Nucleus accumbens (tissue), 56 donors: ENCODE results near the gene CSAD.

Experiments
- DNase-seq, 56 donors: peaks; one replicate each; lab custom pipeline; 2025; lab: John Stamatoyannopoulos, UW

CSAD gene

GRCh38 chr12:53160000-53160399 lies 20.7 kb downstream of the CSAD start:
- no peak for DNase-seq

- DNase-seq: peak in 51 of 56 donors; percentile 4 to 85 (median 46)
These were observed 21.4 kb downstream of the CSAD start for GRCh38 chr12:53159195-53159839.

- no peak for DNase-seq
These were observed 28.3 kb downstream of the CSAD start for GRCh38 chr12:53152390-53152789.

- no peak for DNase-seq
These were observed 29.7 kb downstream of the CSAD start for GRCh38 chr12:53151039-53151438.

GRCh38 chr12:53147653-53148052 lies 33.1 kb downstream of the CSAD start:
- DNase-seq: no peak

GRCh38 chr12:53147181-53147580 lies 33.5 kb downstream of the CSAD start:
- no peak for DNase-seq

GRCh38 chr12:53145383-53146260 lies 35.1 kb downstream of the CSAD start:
- DNase-seq: no peak

GRCh38 chr12:53143355-53143754 lies 37.4 kb downstream of the CSAD start:
- no peak for DNase-seq

GRCh38 chr12:53133722-53134121 lies 47.0 kb downstream of the CSAD start:
- DNase-seq: no peak

- no peak for DNase-seq
These were observed 48.9 kb downstream of the CSAD start for GRCh38 chr12:53131844-53132243.

GRCh38 chr12:53128780-53129569 lies 51.8 kb downstream of the CSAD start:
- DNase-seq: no peak

GRCh38 chr12:53127169-53127568 lies 53.6 kb downstream of the CSAD start:
- no peak for DNase-seq

GRCh38 chr12:53124352-53124723 lies 56.4 kb downstream of the CSAD start:
- no peak for DNase-seq

GRCh38 chr12:53123578-53124351 lies 57.0 kb downstream of the CSAD start:
- no peak for DNase-seq

- DNase-seq: peak in 1 of 56 donors; percentile 5
These were observed 57.7 kb downstream of the CSAD start for GRCh38 chr12:53122961-53123468.

- no peak for DNase-seq
These were observed 59.8 kb downstream of the CSAD start for GRCh38 chr12:53120685-53121525.

GRCh38 chr12:53118751-53119300 lies 61.9 kb downstream of the CSAD start:
- DNase-seq: no peak

- DNase-seq: no peak
These were observed 64.7 kb downstream of the CSAD start for GRCh38 chr12:53115891-53116648.
